ENCODE measurements around the gene GGN. TPM values are rescaled to one million over a fixed set of nuclear protein-coding genes. Genes with fewer than 3 reads are reported as not detected.

The GGN gene
- total RNA-seq, 2 experiments from 2014 or later, result 0.17 to 0.19 TPM

DNA sequence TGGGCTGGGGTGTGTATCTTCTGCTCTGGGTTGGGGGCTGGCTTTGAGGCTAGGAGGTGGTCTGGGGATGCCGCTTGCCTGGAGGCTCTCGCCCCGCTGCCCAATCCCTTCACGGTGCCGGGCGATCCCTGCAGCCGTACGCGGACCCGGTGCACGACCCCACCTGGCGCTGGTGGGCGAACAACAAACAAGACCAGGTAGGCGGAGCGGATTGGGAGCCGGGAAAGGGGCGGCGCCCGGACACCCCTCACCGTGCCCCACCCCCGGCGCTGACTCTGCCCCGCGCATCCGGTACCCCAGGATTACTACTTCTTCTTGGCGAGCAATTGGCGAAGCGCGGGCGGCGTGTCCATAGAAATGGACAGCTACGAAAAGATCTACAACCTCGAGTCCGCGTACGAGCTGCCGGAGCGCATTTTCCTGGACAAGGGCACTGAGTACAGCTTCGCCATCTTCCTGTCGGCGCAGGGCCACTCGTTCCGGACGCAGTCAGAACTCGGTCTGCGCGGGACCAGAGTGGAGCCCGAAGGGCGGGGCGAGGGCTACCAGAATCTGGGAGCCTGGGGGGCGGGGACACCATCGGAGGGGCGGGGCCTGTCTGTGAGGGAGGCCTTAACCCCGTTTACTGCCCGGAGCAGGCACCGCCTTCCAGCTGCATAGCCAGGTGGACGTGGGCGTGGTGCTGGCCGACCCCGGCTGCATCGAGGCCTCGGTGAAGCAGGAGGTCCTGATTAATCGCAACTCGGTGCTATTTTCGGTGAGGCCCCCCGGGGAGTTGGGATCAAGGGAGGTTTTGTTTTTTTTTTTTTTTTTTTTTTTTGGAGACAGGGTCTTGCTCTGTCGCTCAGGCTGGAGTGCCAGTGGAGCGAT is 25.5 kb downstream of the GGN start:
- ChIA-PET CTCF (interaction anchor here (0.7 to 2.5 kb wide), 3 partner anchors 12 to 203 kb away, joined by 4 to 7 read pairs (median 4); partner anchors contain the start of genes FAM98C and PSMD8), POLR2A (interaction anchor here (2.3 kb wide), 1 partner anchor 12 kb away, joined by 11 read pairs; the partner anchor contains the start of gene PSMD8)
- DNase-seq (peak; percentile 40 to 80 (median 56)), ATAC-seq (ENCODE audit: poor library complexity) (peak; percentile 54)
- Mint-ChIP-seq H3K4me1 (ENCODE audit: low read depth) (peaks cover 14% of the 10 kb centered on the region), H3K36me3 (ENCODE audit: low read depth) (no peaks in the 10 kb centered on the region), H3K4me3 (peak overlapping the region; percentile 70), H3K27me3 (peaks cover 20% of the 10 kb centered on the region), H3K9me3 (no peaks in the 10 kb centered on the region), H3K27ac (no peak overlapping the region)
- peaks cover 19% of the 10 kb centered on the region for H3K4me1 ChIP-seq (ENCODE audit: insufficient read depth, low read length)
- intact Hi-C loops (cut with DNase I, micrococcal nuclease), result no loop called here
- no peak overlapping the region for H3K27ac ChIP-seq (ENCODE audit: low read depth in 1 of 2, low read length in 2 of 2)
- peaks cover 0 to 8% of the 10 kb centered on the region in 2 experiments for H3K9me3 ChIP-seq (ENCODE audit: control insufficient read depth in 1 of 2, insufficient read depth in 1 of 2, low read length in 2 of 2)
- H3K36me3 ChIP-seq (ENCODE audit: insufficient read depth, low read length), result no peaks in the 10 kb centered on the region
- peak overlapping the region; percentile 74 for H3K4me3 ChIP-seq (ENCODE audit: low read length)
- peaks cover 0 to 7% of the 10 kb centered on the region in 2 experiments for H3K27me3 ChIP-seq (ENCODE audit: control insufficient read depth in 1 of 2, insufficient read depth in 2 of 2, low read length in 2 of 2)
- TF ChIP-seq, protein P1, sequence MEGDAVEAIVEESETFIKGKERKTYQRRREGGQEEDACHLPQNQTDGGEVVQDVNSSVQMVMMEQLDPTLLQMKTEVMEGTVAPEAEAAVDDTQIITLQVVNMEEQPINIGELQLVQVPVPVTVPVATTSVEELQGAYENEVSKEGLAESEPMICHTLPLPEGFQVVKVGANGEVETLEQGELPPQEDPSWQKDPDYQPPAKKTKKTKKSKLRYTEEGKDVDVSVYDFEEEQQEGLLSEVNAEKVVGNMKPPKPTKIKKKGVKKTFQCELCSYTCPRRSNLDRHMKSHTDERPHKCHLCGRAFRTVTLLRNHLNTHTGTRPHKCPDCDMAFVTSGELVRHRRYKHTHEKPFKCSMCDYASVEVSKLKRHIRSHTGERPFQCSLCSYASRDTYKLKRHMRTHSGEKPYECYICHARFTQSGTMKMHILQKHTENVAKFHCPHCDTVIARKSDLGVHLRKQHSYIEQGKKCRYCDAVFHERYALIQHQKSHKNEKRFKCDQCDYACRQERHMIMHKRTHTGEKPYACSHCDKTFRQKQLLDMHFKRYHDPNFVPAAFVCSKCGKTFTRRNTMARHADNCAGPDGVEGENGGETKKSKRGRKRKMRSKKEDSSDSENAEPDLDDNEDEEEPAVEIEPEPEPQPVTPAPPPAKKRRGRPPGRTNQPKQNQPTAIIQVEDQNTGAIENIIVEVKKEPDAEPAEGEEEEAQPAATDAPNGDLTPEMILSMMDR (IDR thresholded peaks at IDR 0.05), result no peak

DNA sequence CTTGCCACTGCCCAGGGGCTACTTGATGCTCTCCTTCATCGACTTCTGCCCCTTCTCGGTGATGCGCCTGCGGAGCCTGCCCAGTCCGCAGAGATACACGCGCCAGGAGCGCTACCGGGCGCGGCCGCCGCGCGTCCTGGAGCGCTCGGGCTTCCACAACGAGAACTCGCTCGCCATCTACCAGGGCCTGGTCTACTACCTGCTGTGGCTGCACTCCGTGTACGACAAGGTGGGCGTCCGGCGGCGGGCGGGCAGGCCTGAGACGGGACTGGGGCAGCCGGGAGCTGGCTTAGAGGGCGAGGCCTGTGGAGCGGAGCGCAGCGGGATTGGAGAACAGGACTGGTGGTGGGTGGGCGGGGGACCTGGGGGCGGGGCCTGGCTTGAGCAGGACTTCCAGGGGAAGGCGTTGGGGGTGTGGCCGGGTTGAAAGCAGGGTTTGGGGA is 26.2 kb downstream of the GGN start:
- Mint-ChIP-seq H3K36me3 (ENCODE audit: low read depth) (no peaks in the 10 kb centered on the region), H3K4me1 (ENCODE audit: low read depth) (peaks cover 14% of the 10 kb centered on the region), H3K9me3 (no peaks in the 10 kb centered on the region), H3K4me3 (peak overlapping the region; percentile 82), H3K27me3 (peaks cover 20% of the 10 kb centered on the region), H3K27ac (no peak overlapping the region)
- Histone ChIP-seq H3K9me3 (ENCODE audit: control insufficient read depth in 1 of 2, insufficient read depth in 1 of 2, low read length in 2 of 2) (peaks cover 0 to 8% of the 10 kb centered on the region in 2 experiments), H3K4me3 (ENCODE audit: low read length) (peak overlapping the region; percentile 74), H3K36me3 (ENCODE audit: insufficient read depth, low read length) (no peaks in the 10 kb centered on the region), H3K27ac (ENCODE audit: low read depth in 1 of 2, low read length in 2 of 2) (no peak overlapping the region), H3K27me3 (ENCODE audit: control insufficient read depth in 1 of 2, insufficient read depth in 2 of 2, low read length in 2 of 2) (peaks cover 0 to 6% of the 10 kb centered on the region in 2 experiments), H3K4me1 (ENCODE audit: insufficient read depth, low read length) (peaks cover 19% of the 10 kb centered on the region)
- TF ChIP-seq, protein P1 (IDR thresholded peaks at IDR 0.05), result no peak
- ChIA-PET POLR2A (interaction anchor here (2.3 kb wide), 1 partner anchor 13 kb away, joined by 11 read pairs; the partner anchor contains the start of gene PSMD8), CTCF (interaction anchor here (1.5 to 2.5 kb wide), 2 partner anchors 12 to 41 kb away, joined by 4 to 7 read pairs; partner anchors contain the start of genes FAM98C and PSMD8)
- intact Hi-C loops (cut with DNase I, micrococcal nuclease), result no loop called here
- DNase-seq, result peak; percentile 25 to 81 (median 44)
- peak; percentile 73 for ATAC-seq (ENCODE audit: poor library complexity)

DNA sequence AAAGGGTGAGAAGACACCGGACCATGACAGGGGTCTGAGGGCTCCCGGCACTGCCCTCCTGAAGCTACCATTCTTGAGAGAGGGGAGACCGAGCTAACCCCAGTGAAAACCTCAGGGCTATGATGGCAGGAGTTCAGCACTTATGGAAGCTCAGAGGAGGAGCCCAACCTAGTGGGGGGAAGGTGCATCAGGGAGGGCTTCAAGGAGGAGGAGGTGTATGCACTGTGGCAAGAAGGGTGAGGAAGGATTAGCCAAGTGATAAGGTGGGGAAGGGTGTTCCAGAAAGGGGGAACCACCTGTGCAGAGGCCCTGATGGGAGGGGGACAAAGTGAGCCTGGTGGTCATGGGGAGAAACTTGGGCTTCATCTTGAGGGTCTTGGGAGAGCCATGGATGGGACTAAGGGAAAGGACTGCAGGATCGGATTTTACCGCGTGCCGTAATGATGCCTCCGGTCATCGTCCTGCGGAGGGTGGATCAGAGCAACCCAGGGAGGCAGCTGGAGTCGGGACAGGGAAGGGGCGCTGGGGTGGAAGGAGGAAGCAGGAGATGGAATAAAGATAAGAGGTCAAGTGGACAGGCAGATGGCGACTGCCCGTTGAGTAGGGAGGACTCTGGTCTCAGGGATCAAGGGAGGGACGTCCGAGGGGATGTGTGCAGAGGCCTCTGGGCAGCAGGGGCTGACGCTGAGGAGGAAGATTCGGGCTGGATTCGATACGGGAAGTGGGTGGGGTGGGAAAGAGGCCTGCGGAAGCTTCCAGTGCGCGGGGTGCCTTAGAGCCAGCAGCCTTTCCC is 26.8 kb downstream of the GGN start:
- H3K9me3 Mint-ChIP-seq, result no peaks in the 10 kb centered on the region
- ChIA-PET POLR2A (interaction anchor here (1.4 to 2.3 kb wide), 2 partner anchors 13 kb away, joined by 9 to 11 read pairs; partner anchors contain the start of gene PSMD8), CTCF (interaction anchor here (0.8 to 2.5 kb wide), 2 partner anchors 13 to 25 kb away, joined by 3 to 7 read pairs; partner anchors contain the start of genes CATSPERG and PSMD8)
- no peak overlapping the region for H3K27ac ChIP-seq (ENCODE audit: low read depth in 1 of 2, low read length in 2 of 2)
- H3K27me3 Mint-ChIP-seq, result peaks cover 15% of the 10 kb centered on the region
- peaks cover 0 to 6% of the 10 kb centered on the region in 2 experiments for H3K27me3 ChIP-seq (ENCODE audit: control insufficient read depth in 1 of 2, insufficient read depth in 2 of 2, low read length in 2 of 2)
- peaks cover 14% of the 10 kb centered on the region for H3K4me1 Mint-ChIP-seq (ENCODE audit: low read depth)
- peaks cover 0 to 8% of the 10 kb centered on the region in 2 experiments for H3K9me3 ChIP-seq (ENCODE audit: control insufficient read depth in 1 of 2, insufficient read depth in 1 of 2, low read length in 2 of 2)
- H3K4me3 ChIP-seq (ENCODE audit: low read length), result peak overlapping the region; percentile 74
- intact Hi-C loops (cut with DNase I, micrococcal nuclease), result no loop called here
- peaks cover 19% of the 10 kb centered on the region for H3K4me1 ChIP-seq (ENCODE audit: insufficient read depth, low read length)
- DNase-seq (peak in 1 of 14 experiments; percentile 21), ATAC-seq (ENCODE audit: poor library complexity) (no peak)
- H3K36me3 ChIP-seq (ENCODE audit: insufficient read depth, low read length), result no peaks in the 10 kb centered on the region
- TF ChIP-seq, protein P1 (IDR thresholded peaks at IDR 0.05), result no peak
- H3K36me3 Mint-ChIP-seq (ENCODE audit: low read depth), result no peaks in the 10 kb centered on the region
- peak overlapping the region; percentile 82 for H3K4me3 Mint-ChIP-seq
- H3K27ac Mint-ChIP-seq, result no peak overlapping the region
